Measurements from ENCODE around the gene PRDX5.

PRDX5 gene

DNA sequence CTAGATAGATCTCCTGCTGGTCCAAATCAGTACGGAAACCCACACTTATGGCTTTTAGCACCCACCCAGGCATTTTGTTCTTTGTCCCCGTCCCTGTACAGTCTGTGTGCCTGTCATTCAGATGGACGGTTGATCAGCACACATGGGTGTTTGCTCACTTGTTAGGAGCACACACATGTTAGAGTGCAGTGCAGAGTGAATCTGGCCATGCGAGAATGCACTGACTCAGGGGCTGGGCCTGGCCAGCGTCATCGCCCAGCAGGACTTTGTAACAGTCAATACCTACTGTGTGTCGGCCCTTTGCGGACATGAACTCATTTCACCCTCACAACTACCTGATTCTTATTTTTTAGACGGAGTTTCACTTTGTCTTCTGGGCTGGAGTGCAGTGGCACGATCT lies 44.4 kb downstream of the PRDX5 start:
- DNase-seq = no peak

DNA sequence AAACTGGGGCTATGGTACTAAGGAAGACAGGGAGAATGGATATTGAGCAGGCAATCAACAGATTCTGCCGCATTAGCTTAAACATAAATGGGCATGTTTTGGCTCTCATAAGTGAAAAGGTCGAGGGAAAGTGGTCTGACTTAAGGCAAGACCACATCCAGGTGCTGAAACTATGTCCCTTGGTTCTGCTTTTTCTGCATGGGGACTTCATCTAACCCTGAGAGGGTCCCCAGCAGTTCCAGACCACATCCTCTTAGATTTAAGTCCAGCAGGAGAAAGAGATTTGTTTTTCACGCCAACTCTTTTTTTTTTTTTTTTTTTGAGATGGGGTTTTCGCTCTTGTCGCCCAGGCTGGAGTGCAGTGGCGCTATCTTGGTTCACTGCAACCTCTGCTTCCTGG lies 46.5 kb downstream of the PRDX5 start:
- DNase-seq = no peak

GRCh38 chr11:64364911-64365310 lies 47.0 kb downstream of the PRDX5 start:
- no peak for DNase-seq

DNA sequence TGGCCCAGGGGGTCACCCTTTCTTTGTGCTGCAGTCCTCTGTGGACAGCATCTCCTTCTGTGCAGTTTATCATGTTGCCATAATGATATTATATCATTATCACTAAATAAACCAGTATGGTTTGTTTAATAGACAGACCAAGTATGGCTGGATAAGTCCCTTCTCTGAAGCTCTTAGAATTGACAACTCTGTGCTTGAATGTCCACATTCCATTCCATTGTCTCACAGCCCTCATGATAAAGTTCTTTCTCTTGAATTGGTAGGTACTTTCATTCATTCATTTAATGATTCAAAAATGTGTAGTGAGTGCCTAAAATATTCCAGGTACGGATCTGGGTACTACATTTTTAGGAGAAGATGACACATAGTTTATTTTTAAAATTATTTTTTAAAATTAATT lies 48.8 kb downstream of the PRDX5 start:
- no peak for DNase-seq

DNA sequence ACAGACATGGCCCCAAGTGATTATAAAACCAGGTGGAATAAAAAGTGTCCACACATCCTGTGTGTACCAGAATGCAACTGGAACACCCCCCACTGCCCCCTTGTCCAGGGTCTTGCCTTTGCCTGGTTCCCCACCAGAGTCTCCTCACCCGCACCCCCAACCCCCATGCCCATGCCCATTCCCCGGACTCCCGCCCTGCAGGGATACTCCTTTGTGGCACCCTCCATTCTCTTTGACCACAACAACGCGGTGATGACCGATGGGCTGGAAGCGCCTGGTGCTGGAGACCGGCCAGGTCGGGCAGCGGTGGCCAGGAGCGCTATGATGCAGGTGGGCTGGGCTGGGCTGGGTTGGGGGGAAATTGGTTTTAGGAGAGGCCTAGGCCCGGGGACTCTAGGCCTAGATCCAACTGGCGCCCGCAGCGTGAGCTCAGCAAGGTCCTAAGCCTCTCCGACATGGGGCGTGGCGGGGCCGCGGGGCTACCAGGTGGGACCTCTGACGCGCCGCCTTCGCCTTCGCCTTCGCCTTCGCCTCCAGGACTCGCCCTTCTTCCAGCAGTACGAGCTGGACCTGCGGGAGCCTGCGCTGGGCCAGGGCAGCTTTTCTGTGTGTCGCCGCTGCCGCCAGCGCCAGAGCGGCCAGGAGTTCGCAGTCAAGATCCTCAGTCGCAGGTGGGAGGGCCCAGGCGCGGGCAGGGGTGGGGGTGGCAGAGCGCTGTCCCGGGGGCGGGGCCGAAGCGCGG lies 50.2 kb downstream of the PRDX5 start:
- DNase-seq = no peak

- no peak for DNase-seq
Measured at GRCh38 chr11:64368673-64369074, 50.8 kb downstream of the PRDX5 start.

- DNase-seq = no peak
Measured at GRCh38 chr11:64369440-64370421, 51.8 kb downstream of the PRDX5 start.

GRCh38 chr11:64371201-64371600 lies 53.3 kb downstream of the PRDX5 start:
- no peak for DNase-seq
